ENCODE results near the gene H19.

GRCh38 chr11:1988667-1989317 is 8.8 kb downstream of the H19 start:
- TF ChIP-seq CTCF (tag by site-specific recombination; IDR thresholded peaks at IDR 0.05) (no peak), YY1 (tag by site-specific recombination; IDR thresholded peaks at IDR 0.05) (no peak), SALL2 (tag by site-specific recombination; IDR thresholded peaks at IDR 0.05; ENCODE audit: borderline replicate concordance) (no peak), ZBTB7A (tag by site-specific recombination; IDR thresholded peaks at IDR 0.05; ENCODE audit: low read depth) (no peak), ZNF555 (tag by site-specific recombination; conservative IDR thresholded peaks at IDR 0.05) (no peak), ZNF398 (tag by site-specific recombination; IDR thresholded peaks at IDR 0.05) (no peak), ZNF514 (tag by site-specific recombination; IDR thresholded peaks at IDR 0.05) (no peak), PATZ1 (tag by site-specific recombination; IDR thresholded peaks at IDR 0.05) (no peak)
